ENCODE results near the gene KCNK17. TPM values are rescaled to one million over a fixed set of nuclear protein-coding genes. Genes with fewer than 3 reads are reported as not detected.

Gene KCNK17
- total and polyA plus RNA-seq, 2 of the 8 experiments (the other 6 are each of a cell fraction or from before 2014, with no cell fraction given): 2.9 to 3.4 TPM

- Histone ChIP-seq H2AFZ (ENCODE audit: low read length) (no peak overlapping the region), H3K27me3 (replicated peaks in 1 of 4; ENCODE audit: control insufficient read depth in 3 of 4, extremely low read depth in 1 of 4, insufficient read depth in 3 of 4, low read length in 3 of 4) (peaks cover under 1 to 7% (median 4%) of the 10 kb centered on the region in 4 experiments), H3K4me3 (ENCODE audit: extremely low read depth in 1 of 4, insufficient read depth in 2 of 4, low read depth in 3 of 4, low read length in 4 of 4) (no peak overlapping the region), H3K36me3 (ENCODE audit: control insufficient read depth in 2 of 4, insufficient read depth in 4 of 4, low read length in 3 of 4) (no peaks in the 10 kb centered on the region), H4K5ac (ENCODE audit: insufficient read length, low read depth, low read length) (no peak overlapping the region), H4K91ac (replicated peaks; ENCODE audit: insufficient read length, low read length) (no peak overlapping the region), H3K14ac (ENCODE audit: insufficient read length) (no peak overlapping the region), H3K4me2 (ENCODE audit: insufficient read depth in 1 of 2, low read depth in 2 of 2, low read length in 2 of 2) (no peak overlapping the region), H3K4ac (replicated peaks; ENCODE audit: insufficient read length, low read depth, low read length) (no peak overlapping the region), H3K4me1 (replicated peaks in 1 of 4; ENCODE audit: control insufficient read depth in 3 of 4, insufficient read depth in 4 of 4, low read length in 3 of 4) (no peaks in the 10 kb centered on the region), H3K27ac (ENCODE audit: low read depth, low read length) (no peak overlapping the region), H3K9ac (replicated peaks in 1 of 4; ENCODE audit: extremely low read depth in 1 of 4, low read depth in 3 of 4, low read length in 3 of 4) (no peak overlapping the region), H3K18ac (ENCODE audit: extremely low read depth, low read length) (no peak overlapping the region), H3K9me3 (ENCODE audit: insufficient read depth in 2 of 2, low read depth in 1 of 2, low read length in 1 of 2) (no peaks in the 10 kb centered on the region), H2BK12ac (ENCODE audit: low read depth, low read length) (no peak overlapping the region), H4K8ac (ENCODE audit: extremely low read depth, insufficient read depth, low read length) (peak overlapping the region; percentile 21; the same call in 1 of the 2 replicates), H3K23me2 (ENCODE audit: low read depth, low read length) (no peaks in the 10 kb centered on the region; the same call in 1 of the 2 replicates), H2BK15ac (ENCODE audit: low read length) (no peak overlapping the region), H4K20me1 (replicated peaks in 1 of 2; ENCODE audit: control insufficient read depth in 1 of 2, insufficient read depth in 2 of 2, low read length in 2 of 2) (no peaks in the 10 kb centered on the region), H2BK5ac (ENCODE audit: low read depth, low read length) (no peak overlapping the region), H2BK120ac (replicated peaks; ENCODE audit: low read depth, low read length) (no peak overlapping the region), H3K79me1 (ENCODE audit: low read depth, low read length) (no peaks in the 10 kb centered on the region; the same call in 1 of the 2 replicates), H3K23ac (ENCODE audit: insufficient read length) (no peak overlapping the region), H2BK20ac (ENCODE audit: low read length) (no peak overlapping the region), H2AK5ac (ENCODE audit: low read depth, low read length) (no peak overlapping the region), H3K79me2 (ENCODE audit: control insufficient read depth in 1 of 2, insufficient read depth in 2 of 2, low read length in 2 of 2) (no peaks in the 10 kb centered on the region), H3K56ac (replicated peaks; ENCODE audit: insufficient read length, low read depth, low read length) (no peak overlapping the region)
- ChIA-PET CTCF (ENCODE audit: partially characterized antibody) (interaction anchor here (1.0 to 3.3 kb wide), 6 partner anchors 10 to 323 kb away, joined by 3 to 25 read pairs (median 4); no protein-coding TSS in a partner anchor), POLR2A (ENCODE audit: partially characterized antibody) (no interaction called here)
- TF ChIP-seq BACH1 (IDR thresholded peaks at IDR 0.05; ENCODE audit: low read length): no peak
- TF ChIP-seq TAF1 (IDR thresholded peaks at IDR 0.05; ENCODE audit: low read depth, low read length): no peak
- no peak for TF ChIP-seq PHF8 (conservative IDR thresholded peaks at IDR 0.05; ENCODE audit: low read depth, low read length)
- TF ChIP-seq SIX5 (IDR thresholded peaks at IDR 0.05; ENCODE audit: low read depth, low read length): no peak
- TF ChIP-seq RNF2 (IDR thresholded peaks at IDR 0.05; ENCODE audit: borderline replicate concordance, low read depth, low read length, missing control alignments, poor library complexity, severe bottlenecking): no peak
- TF ChIP-seq NRF1 (IDR thresholded peaks at IDR 0.05; ENCODE audit: low read depth, low read length): no peak
- TF ChIP-seq CREB1 (IDR thresholded peaks at IDR 0.05): no peak
- TF ChIP-seq CTCF (IDR thresholded peaks at IDR 0.05; ENCODE audit: control extremely low read depth in 1 of 3, insufficient read depth in 1 of 3, low read depth in 1 of 3, low read length in 3 of 3): no peak
- no peak for TF ChIP-seq POLR2AphosphoS5 (IDR thresholded peaks at IDR 0.05; ENCODE audit: low read depth, low read length)
- no peak for TF ChIP-seq JUND (IDR thresholded peaks at IDR 0.05; ENCODE audit: low read length)
- FAIRE-seq (no peak), DNase-seq (ENCODE audit: low read depth in 1 of 2, low spot score in 2 of 2) (no peak)
- 88% methylated on average over 8 of the region's 10 CpGs; no CpG with 5 or more reads in 1 of the 2 experiments for WGBS, 2 experiments (ENCODE audit: extremely low coverage in 1 of 2, insufficient coverage in 1 of 2, insufficient read length in 1 of 2, insufficient replicate concordance in 2 of 2, low coverage in 1 of 2, low lambda C conversion rate in 2 of 2, missing lambda C conversion rate in 1 of 2)
These were observed 6.3 kb upstream of the KCNK17 start for GRCh38 chr6:39320363-39320984.

Data from H1 (cell line).